CD4-positive, alpha-beta memory T cell (primary cell): ENCODE results near the gene ABHD1. TPM values are rescaled to one million over a fixed set of nuclear protein-coding genes. Genes with fewer than 3 reads are reported as not detected.

Experiments used
- CTCF ChIA-PET: fragments of 350-600 bp; sonication (Branson Sonifier 250); formaldehyde crosslinking; loops from one replicate; lab custom pipeline; 2021; ENCODE audit warnings: inconsistent platforms; ENCODE audit not compliant: partially characterized antibody; lab: Charles Lee
- POLR2A ChIA-PET: fragments of 350-600 bp; sonication (Branson Sonifier 250); formaldehyde crosslinking; loops from one replicate; lab custom pipeline; 2021; ENCODE audit not compliant: partially characterized antibody; lab: Charles Lee
- DNase-seq, 5 donors: peaks; one replicate each; pipeline versions ENCODE4 v3.0.0 to v3.0.0-alpha.2; 2020 to 2022; ENCODE audit warnings: mixed read lengths in 1 of 5
- H3K27ac ChIP-seq: one replicate; pipeline ENCODE4 v1.7.0; 2013; ENCODE audit warnings: low read depth, low read length
- H3K27me3 ChIP-seq: 2 replicates; pipeline ENCODE4 v1.7.0; 2013; ENCODE audit warnings: mild to moderate bottlenecking, low read length, moderate library complexity; ENCODE audit not compliant: insufficient read depth
- H3K36me3 ChIP-seq: 2 replicates; pipeline ENCODE4 v1.7.0; 2013; ENCODE audit warnings: mild to moderate bottlenecking, low read length, moderate library complexity; ENCODE audit not compliant: insufficient read depth
- H3K4me1 ChIP-seq: 2 replicates; pipeline ENCODE4 v1.7.0; 2013; ENCODE audit warnings: mild to moderate bottlenecking, low read length, moderate library complexity; ENCODE audit not compliant: insufficient read depth
- H3K4me3 ChIP-seq, 2 donors: one replicate each; pipeline ENCODE4 v1.7.0; 2013; ENCODE audit warnings: low read length in 2 of 2, mild to moderate bottlenecking in 1 of 2
- H3K9me3 ChIP-seq, 2 donors: one replicate each; pipeline ENCODE4 v1.7.0; 2013; ENCODE audit warnings: low read length in 2 of 2, control low read depth in 1 of 2; ENCODE audit not compliant: control insufficient read depth in 1 of 2
- H3K27ac Mint-ChIP-seq, 7 donors: one replicate each; pipeline ENCODE4 v1.8.0; 2020 to 2021; ENCODE audit warnings: mixed read lengths in 7 of 7, mild to moderate bottlenecking in 6 of 7, inconsistent platforms in 3 of 7, moderate library complexity in 3 of 7
- H3K27me3 Mint-ChIP-seq, 2 donors: one replicate each; pipeline ENCODE4 v1.8.0; 2020 to 2021; ENCODE audit warnings: mixed read lengths in 2 of 2
- H3K36me3 Mint-ChIP-seq, 2 donors: one replicate each; pipeline ENCODE4 v1.8.0; 2020 to 2021; ENCODE audit warnings: mixed read lengths in 2 of 2, inconsistent platforms in 1 of 2, mild to moderate bottlenecking in 1 of 2
- H3K4me1 Mint-ChIP-seq, 4 donors: one replicate each; pipeline ENCODE4 v1.8.0; 2020 to 2021; ENCODE audit warnings: mixed read lengths in 4 of 4, mild to moderate bottlenecking in 1 of 4
- H3K4me3 Mint-ChIP-seq, 8 donors: one replicate each; pipeline ENCODE4 v1.8.0; 2020 to 2021; ENCODE audit warnings: mixed read lengths in 8 of 8, mild to moderate bottlenecking in 7 of 8, moderate library complexity in 6 of 8, inconsistent platforms in 3 of 8
- H3K9me3 Mint-ChIP-seq, 8 donors: one replicate each; pipeline ENCODE4 v1.8.0; 2020 to 2021; ENCODE audit warnings: mixed read lengths in 8 of 8, mild to moderate bottlenecking in 5 of 8, inconsistent platforms in 3 of 8, moderate library complexity in 1 of 8
- intact Hi-C: fragments of 100-400 bp; cut with micrococcal nuclease; formaldehyde crosslinking; loops from one replicate; pipeline ENCODE4 v1.15.1; 2023
- polyA plus RNA-seq, 2 donors: library from polyadenylated mRNA; unstranded; fragments of 300-500 nt; fragmentation: Illumina TruSeq; gene quantifications; one replicate each; pipeline ENCODE4 v1.2.3, GENCODE V29; 2021
- total RNA-seq, 2 experiments: library from RNA; stranded (reverse); gene quantifications; one replicate each; pipeline ENCODE4 v1.2.3, GENCODE V29; 2021

The ABHD1 gene
- total and polyA plus RNA-seq, 4 experiments from 2014 or later: 0.49 to 2.1 (median 1.2) TPM

DNA sequence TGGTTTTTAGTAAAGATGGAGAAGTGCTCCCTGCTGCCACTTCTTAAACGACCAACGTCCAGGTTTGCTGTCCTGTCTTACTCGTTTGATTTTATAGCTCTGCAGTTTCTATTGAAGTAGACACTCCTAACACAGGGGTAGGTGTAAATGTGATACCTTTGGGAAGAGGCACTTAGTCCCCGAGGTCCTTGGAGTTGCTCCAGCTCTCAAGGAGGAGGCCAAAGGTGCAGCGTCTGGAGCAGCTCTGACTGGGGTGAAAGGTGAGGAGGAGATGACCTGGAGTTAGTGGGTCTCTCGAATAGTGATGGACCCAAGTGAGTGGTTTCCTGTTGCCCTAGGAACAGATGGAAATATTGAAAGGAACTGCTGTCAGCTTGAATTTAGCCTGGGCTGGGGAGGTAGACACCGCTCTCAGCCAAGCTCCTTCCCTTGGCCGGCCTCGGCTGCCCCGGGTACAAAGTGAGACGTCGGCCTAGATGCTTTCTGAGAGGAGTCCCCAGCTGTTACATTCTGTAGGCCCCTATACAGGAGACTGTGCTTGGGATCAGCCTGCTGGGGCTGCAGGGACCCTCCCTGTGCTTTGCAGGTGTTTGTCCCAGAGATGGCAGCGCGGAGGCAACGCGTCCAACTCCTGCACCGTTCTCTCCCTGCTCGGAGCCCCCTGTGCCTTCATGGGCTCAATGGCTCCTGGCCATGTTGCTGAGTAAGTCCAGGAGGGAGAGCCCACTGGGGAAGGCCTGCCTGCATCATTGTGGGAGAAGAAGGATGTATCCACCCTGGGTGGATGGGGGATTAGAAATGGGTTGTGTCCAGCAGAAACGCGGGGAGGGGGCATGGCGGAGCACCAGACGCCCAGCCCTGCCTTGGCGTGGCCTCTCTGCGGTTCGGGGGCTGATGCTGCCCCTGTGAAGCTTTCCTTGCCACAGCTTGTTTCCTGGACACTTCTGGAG is 31.6 kb upstream of the ABHD1 start:
- no peak overlapping the region for H3K4me3 Mint-ChIP-seq
- H3K4me1 ChIP-seq: peaks cover 13% of the 10 kb centered on the region
- intact Hi-C loops: no loop called here
- no peaks in the 10 kb centered on the region for H3K9me3 ChIP-seq
- no peaks in the 10 kb centered on the region for H3K27me3 ChIP-seq
- H3K27ac Mint-ChIP-seq: no peak overlapping the region
- H3K36me3 Mint-ChIP-seq: no peaks in the 10 kb centered on the region
- H3K27me3 Mint-ChIP-seq: no peaks in the 10 kb centered on the region
- no peaks in the 10 kb centered on the region for H3K36me3 ChIP-seq
- ChIA-PET CTCF (interaction anchor here (1.0 to 1.1 kb wide), 2 partner anchors 8 to 129 kb away, joined by 3 read pairs; no protein-coding TSS in a partner anchor), POLR2A (no interaction called here)
- no peaks in the 10 kb centered on the region for H3K9me3 Mint-ChIP-seq
- peaks cover 8 to 21% (median 16%) of the 10 kb centered on the region in 4 donors for H3K4me1 Mint-ChIP-seq
- H3K27ac ChIP-seq: no peak overlapping the region
- no peak overlapping the region for H3K4me3 ChIP-seq
- DNase-seq: no peak

DNA sequence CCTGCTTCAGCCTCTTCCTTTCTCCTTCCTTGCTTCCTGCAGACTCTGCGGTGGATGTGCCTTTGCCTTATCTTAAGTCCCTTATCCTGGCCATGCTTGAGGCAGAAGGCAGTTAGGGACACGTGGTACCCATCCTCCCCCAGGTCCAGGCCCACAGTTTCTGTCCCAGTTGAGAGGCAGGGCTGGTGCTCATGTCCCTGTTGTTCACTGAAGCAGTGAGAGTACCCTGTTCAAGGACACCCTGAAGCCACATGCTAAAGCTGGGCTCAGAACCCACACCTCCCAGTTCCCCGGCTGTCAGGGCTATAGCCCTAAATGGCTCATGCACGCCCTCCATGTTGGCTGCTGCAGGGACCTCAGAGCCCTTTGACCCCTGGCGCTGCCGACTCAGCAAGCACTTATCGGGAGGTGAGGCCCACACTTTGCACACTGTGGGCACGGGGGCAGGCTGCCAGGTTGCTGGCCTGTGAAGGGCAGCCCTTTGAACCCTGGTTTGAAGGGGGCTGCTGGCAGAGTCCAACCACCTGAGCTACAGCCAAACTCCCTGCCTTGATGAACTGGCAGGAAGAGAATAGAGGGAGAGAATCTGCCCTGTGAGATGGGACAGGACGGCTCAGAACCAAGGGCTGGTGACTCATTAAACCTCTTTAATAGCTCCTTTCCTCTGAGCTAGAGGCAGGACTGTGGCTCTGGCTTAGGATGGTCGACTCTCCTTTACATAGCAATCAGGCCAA is 30.8 kb upstream of the ABHD1 start:
- no peak for DNase-seq
- no peaks in the 10 kb centered on the region for H3K36me3 Mint-ChIP-seq
- H3K4me3 ChIP-seq: no peak overlapping the region
- H3K27me3 ChIP-seq: no peaks in the 10 kb centered on the region
- H3K27ac ChIP-seq: no peak overlapping the region
- peaks cover 8 to 13% (median 10%) of the 10 kb centered on the region in 4 donors for H3K4me1 Mint-ChIP-seq
- no peak overlapping the region for H3K4me3 Mint-ChIP-seq
- H3K9me3 ChIP-seq: no peaks in the 10 kb centered on the region
- H3K36me3 ChIP-seq: no peaks in the 10 kb centered on the region
- ChIA-PET POLR2A (no interaction called here), CTCF (no interaction called here)
- intact Hi-C loops: no loop called here
- no peak overlapping the region for H3K27ac Mint-ChIP-seq
- no peaks in the 10 kb centered on the region for H3K27me3 Mint-ChIP-seq
- peaks cover 9% of the 10 kb centered on the region for H3K4me1 ChIP-seq
- H3K9me3 Mint-ChIP-seq: no peaks in the 10 kb centered on the region

DNA sequence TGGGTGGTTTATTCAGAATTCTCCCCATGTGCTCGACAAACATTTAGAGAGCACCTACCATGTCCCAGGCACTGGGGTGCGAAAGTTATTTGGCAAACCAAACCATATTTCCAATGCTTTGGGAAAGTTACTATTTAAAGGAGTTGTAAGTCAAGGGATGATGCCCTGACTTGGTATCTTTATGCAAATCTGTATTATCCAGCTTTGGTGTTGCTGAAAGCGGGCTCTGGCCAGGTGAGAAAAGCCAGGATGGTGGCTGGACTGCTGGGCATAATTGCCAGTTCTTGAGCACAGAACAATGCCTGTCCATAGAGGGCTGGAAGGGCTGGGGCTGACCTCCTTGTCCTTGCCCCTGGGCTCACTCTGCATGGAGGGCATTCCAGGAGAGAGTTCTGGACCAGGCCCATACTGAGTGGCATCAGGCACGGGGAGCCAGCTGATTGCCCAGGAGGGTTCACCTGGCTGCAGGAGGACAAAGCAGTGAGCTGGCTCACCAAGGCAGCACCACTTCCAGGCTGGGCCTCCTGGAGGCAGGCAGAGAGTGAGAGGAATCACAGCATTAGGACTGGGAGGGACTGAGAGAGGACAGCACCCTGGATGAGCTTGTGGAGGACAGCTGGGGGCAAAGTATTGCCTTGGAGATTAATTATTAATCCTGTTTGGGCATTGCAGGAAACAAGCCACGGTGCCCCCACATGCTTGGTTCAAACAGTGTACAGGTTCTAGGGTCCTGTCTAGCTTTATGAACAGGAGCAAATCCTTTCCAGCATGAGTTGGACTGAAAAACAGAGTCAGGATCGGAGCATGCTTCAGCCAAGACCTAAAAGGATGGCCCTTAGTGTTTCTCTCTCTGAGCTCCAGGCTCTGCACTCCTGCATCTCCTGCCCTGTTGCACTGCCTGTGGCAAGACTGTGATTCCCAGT is 29.9 kb upstream of the ABHD1 start:
- no peak overlapping the region for H3K27ac ChIP-seq
- no peak for DNase-seq
- peaks cover 9% of the 10 kb centered on the region for H3K4me1 ChIP-seq
- Mint-ChIP-seq H3K36me3 (no peaks in the 10 kb centered on the region), H3K27me3 (no peaks in the 10 kb centered on the region), H3K27ac (no peak overlapping the region), H3K9me3 (no peaks in the 10 kb centered on the region), H3K4me1 (peaks cover 8 to 13% (median 10%) of the 10 kb centered on the region in 4 donors), H3K4me3 (no peak overlapping the region)
- intact Hi-C loops: no loop called here
- ChIA-PET POLR2A (no interaction called here), CTCF (interaction anchor here (1.4 kb wide), 1 partner anchor 210 kb away, joined by 6 read pairs; no protein-coding TSS in a partner anchor)
- H3K36me3 ChIP-seq: no peaks in the 10 kb centered on the region
- H3K4me3 ChIP-seq: no peak overlapping the region
- H3K27me3 ChIP-seq: no peaks in the 10 kb centered on the region
- H3K9me3 ChIP-seq: no peaks in the 10 kb centered on the region

DNA sequence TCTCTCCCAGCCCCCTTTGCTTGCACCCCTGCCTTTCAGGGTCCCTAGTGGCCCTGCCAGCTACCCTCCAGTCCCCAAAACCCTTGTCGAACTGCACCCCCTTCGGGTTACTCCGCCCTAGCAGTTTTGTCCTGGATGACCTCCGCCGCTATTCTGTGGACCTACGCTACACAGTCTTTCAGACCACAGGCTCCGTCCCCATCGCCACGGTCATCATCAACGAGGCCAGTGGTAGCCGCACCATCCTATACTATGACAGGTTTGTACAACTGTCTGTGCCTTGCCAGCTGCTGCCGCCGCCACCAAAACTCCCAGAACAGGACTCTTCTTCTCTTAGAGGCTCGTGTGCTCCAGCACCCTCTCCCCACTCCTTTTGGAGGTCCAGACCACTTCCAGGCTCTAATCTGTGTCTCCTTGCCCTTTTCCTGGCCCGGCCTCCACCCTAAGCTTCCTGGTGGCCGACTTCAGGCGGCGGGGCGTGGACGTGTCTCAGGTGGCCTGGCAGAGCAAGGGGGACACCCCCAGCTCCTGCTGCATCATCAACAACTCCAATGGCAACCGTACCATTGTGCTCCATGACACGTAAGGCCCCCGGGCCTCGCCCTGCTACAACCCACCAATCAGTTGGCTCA is 29.1 kb upstream of the ABHD1 start:
- peaks cover 8 to 16% (median 10%) of the 10 kb centered on the region in 4 donors for H3K4me1 Mint-ChIP-seq
- H3K36me3 Mint-ChIP-seq: no peaks in the 10 kb centered on the region
- Histone ChIP-seq H3K9me3 (no peaks in the 10 kb centered on the region), H3K4me3 (no peak overlapping the region), H3K4me1 (peaks cover 9% of the 10 kb centered on the region), H3K36me3 (no peaks in the 10 kb centered on the region), H3K27me3 (no peaks in the 10 kb centered on the region), H3K27ac (no peak overlapping the region)
- H3K9me3 Mint-ChIP-seq: no peaks in the 10 kb centered on the region
- no peak for DNase-seq
- ChIA-PET CTCF (interaction anchor here (1.4 to 10.0 kb wide), 2 partner anchors 188 to 209 kb away, joined by 6 to 121 read pairs; partner anchors contain the start of gene TRIM54), POLR2A (interaction anchor here (0.8 kb wide), 1 partner anchor 40 kb away, joined by 3 read pairs; the partner anchor contains the start of gene PREB)
- H3K27me3 Mint-ChIP-seq: no peaks in the 10 kb centered on the region
- intact Hi-C loops: no loop called here
- peak overlapping the region in 1 of 7 donors; percentile 48 for H3K27ac Mint-ChIP-seq
- H3K4me3 Mint-ChIP-seq: no peak overlapping the region

DNA sequence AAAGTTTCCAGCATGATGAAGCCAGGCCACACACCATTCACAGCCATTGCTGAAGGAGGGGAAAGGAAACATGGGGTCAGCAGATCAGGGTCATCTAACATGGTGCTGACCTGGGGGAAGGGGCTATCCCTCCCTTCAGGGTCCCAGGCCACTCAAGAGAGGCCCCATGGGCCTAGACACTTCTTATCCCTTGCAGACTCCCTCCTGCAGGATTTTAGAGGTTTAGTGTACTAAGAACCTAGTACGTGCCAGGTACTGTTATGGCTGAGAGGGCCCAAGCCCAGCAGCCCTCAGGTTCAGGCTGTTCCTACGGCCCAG is 28.2 kb upstream of the ABHD1 start:
- DNase-seq: no peak
- no peaks in the 10 kb centered on the region for H3K27me3 ChIP-seq
- Mint-ChIP-seq H3K9me3 (no peaks in the 10 kb centered on the region), H3K27me3 (no peaks in the 10 kb centered on the region), H3K27ac (no peak overlapping the region), H3K36me3 (peaks cover 0 to 1% of the 10 kb centered on the region in 2 donors), H3K4me3 (peak overlapping the region in 2 of 8 donors; percentile 5 to 65), H3K4me1 (peaks cover 8 to 16% (median 10%) of the 10 kb centered on the region in 4 donors)
- peaks cover 9% of the 10 kb centered on the region for H3K4me1 ChIP-seq
- intact Hi-C loops: no loop called here
- no peaks in the 10 kb centered on the region for H3K36me3 ChIP-seq
- no peak overlapping the region for H3K4me3 ChIP-seq
- ChIA-PET POLR2A (interaction anchor here (1.8 to 2.0 kb wide), 2 partner anchors 9 to 14 kb away, joined by 6 to 10 read pairs; partner anchors contain the start of gene KHK), CTCF (interaction anchor here (1.5 to 10.0 kb wide), 3 partner anchors 8 to 187 kb away, joined by 6 to 121 read pairs (median 8); partner anchors contain the start of genes KHK and TRIM54)
- no peaks in the 10 kb centered on the region for H3K9me3 ChIP-seq
- H3K27ac ChIP-seq: no peak overlapping the region
